Measurements from ENCODE around the gene APOL3.
"Not testable (repeated sequence)": the region's sequence is repeated elsewhere in the genome, so short reads cannot be mapped to it uniquely, and the experiment has no call there.

APOL3 gene

DNA sequence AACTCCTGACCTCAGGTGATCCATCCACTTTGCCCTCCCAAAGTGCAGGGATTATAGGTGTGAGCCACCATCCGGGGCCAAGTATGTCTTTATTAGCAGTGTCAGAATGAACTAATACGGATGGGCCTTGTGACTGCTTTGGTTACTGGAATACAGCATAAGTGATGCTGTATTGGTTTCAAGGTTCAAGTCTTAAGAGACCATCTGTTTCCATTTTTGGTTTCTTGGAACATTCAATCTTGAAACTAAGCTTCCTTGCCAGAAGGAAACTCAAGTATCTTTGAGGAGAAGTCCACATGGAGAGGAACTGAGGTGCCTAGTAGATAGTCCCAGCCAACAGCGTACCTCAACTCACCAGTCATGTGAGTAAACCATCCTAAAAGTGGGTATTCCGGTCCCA is 58.8 kb downstream of the APOL3 start:
- no peaks in the 10 kb centered on the region for H3K27me3 ChIP-seq
- no peaks in the 10 kb centered on the region for H3K4me1 ChIP-seq
- TF ChIP-seq, protein P1, sequence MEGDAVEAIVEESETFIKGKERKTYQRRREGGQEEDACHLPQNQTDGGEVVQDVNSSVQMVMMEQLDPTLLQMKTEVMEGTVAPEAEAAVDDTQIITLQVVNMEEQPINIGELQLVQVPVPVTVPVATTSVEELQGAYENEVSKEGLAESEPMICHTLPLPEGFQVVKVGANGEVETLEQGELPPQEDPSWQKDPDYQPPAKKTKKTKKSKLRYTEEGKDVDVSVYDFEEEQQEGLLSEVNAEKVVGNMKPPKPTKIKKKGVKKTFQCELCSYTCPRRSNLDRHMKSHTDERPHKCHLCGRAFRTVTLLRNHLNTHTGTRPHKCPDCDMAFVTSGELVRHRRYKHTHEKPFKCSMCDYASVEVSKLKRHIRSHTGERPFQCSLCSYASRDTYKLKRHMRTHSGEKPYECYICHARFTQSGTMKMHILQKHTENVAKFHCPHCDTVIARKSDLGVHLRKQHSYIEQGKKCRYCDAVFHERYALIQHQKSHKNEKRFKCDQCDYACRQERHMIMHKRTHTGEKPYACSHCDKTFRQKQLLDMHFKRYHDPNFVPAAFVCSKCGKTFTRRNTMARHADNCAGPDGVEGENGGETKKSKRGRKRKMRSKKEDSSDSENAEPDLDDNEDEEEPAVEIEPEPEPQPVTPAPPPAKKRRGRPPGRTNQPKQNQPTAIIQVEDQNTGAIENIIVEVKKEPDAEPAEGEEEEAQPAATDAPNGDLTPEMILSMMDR (IDR thresholded peaks at IDR 0.05), result no peak
- H3K9me3 ChIP-seq, result no peaks in the 10 kb centered on the region
- no peak overlapping the region for H3K4me3 ChIP-seq
- intact Hi-C loops (cut with DNase I; ENCODE audit: low total_unique reads), result no loop called here
- no peak overlapping the region for H3K27ac ChIP-seq
- no peaks in the 10 kb centered on the region for H3K36me3 ChIP-seq
- no peak for DNase-seq

DNA sequence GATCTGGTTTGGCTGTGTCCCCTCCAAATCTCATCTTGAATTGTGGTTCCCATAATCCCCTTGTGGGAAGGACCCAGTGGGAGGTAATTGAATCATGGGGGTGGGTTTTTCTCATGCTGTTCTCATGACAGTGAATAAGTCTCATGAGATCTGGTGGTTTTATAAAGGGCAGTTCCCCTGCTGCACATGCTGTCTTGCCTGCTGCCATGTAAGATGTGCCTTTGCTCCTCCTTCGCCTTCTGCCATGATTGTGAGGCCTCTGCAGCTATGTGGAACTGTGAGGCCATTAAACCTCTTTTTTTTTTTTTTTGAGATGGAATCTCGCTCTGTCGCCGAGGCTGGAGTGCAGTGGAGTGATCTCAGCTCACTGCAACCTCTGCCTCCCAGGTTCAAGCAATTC is 59.6 kb downstream of the APOL3 start:
- intact Hi-C loops (cut with DNase I; ENCODE audit: low total_unique reads); H3K4me1 ChIP-seq; H3K27ac ChIP-seq; H3K4me3 ChIP-seq; H3K9me3 ChIP-seq; H3K27me3 ChIP-seq; DNase-seq; H3K36me3 ChIP-seq: not testable (repeated sequence)

DNA sequence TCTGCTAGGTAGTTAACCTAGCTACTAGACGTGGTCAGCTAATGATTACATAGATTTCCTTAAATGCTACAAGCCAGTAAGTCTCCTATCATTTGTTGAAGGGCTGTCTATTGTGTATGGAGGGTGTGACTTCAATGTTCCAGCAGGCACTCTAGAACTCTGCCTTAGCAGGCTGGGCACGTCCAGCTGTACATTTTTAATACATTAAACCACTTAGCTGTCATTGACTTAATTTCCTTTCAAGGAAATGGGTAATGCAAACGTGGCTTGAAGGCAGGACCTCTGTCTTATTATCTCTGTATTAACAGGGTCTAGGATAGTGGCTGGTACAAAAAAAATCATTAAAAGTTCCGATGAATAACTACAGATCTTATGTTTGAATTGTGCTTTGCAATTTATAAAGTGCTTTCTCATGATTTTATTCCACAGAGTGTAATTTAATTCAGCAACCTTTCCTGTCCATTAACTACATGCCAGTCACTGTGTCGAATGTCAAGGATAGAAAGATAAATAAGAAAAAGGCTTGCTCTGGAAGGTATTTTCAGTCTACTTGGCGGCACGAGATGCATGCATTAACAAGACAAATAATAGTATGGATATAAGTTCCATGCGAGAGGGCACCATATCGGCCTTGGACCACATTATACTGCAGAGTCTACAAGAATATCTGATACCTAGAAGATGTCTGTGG is 60.3 kb downstream of the APOL3 start:
- no peaks in the 10 kb centered on the region for H3K27me3 ChIP-seq
- TF ChIP-seq, protein P1 (IDR thresholded peaks at IDR 0.05), result no peak
- no peak overlapping the region for H3K4me3 ChIP-seq
- DNase-seq, result no peak
- H3K27ac ChIP-seq, result no peak overlapping the region
- H3K9me3 ChIP-seq, result no peaks in the 10 kb centered on the region
- H3K36me3 ChIP-seq, result no peaks in the 10 kb centered on the region
- no peaks in the 10 kb centered on the region for H3K4me1 ChIP-seq
- intact Hi-C loops (cut with DNase I; ENCODE audit: low total_unique reads), result no loop called here

DNA sequence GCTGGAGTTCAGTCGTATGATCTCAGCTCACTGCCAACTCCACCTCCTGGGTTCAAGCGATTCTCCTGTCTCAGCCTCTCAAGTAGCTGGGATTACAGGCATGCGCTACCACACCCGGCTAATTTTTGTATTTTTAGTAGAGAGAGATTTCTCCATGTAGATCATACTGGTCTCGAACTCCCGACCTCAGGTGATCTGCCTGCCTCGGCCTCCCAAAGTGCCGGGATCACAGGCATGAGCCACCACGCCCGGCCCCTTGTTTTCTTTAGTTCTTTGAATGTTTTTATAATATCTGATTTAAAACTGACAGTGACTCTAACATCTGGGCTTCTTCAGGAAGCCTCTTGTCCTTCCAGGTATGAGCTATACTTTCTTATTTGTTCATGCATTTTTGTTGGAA is 61.0 kb downstream of the APOL3 start:
- H3K9me3 ChIP-seq; H3K27ac ChIP-seq; H3K4me3 ChIP-seq; H3K36me3 ChIP-seq; intact Hi-C loops (cut with DNase I; ENCODE audit: low total_unique reads); H3K27me3 ChIP-seq; H3K4me1 ChIP-seq: not testable (repeated sequence)
- DNase-seq, result peak in 1 of 2 donors; percentile 23

DNA sequence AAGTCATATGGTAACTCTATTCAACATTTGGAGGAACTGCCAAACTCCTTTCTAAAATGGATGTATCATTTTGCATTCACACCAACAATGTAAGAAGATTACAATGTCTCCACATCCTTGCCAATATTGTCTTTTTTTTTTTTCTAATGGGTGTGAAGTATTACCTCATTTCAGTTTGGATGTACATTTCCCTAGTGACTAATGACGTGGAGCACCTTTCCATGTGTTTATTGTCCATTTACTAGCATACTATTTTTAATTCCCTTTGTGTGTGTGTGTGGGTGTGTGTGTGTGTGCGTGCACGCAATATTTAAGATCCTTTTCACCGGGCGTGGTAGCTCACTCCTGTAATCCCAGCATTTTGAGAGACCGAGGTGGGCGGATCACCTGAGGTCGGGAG is 62.7 kb downstream of the APOL3 start:
- Histone ChIP-seq H3K4me3 (no peak overlapping the region), H3K4me1 (no peaks in the 10 kb centered on the region), H3K36me3 (no peaks in the 10 kb centered on the region), H3K27ac (no peak overlapping the region), H3K9me3 (no peaks in the 10 kb centered on the region), H3K27me3 (no peaks in the 10 kb centered on the region)
- intact Hi-C loops (cut with DNase I; ENCODE audit: low total_unique reads), result no loop called here
- TF ChIP-seq, protein P1 (IDR thresholded peaks at IDR 0.05), result no peak
- no peak for DNase-seq

DNA sequence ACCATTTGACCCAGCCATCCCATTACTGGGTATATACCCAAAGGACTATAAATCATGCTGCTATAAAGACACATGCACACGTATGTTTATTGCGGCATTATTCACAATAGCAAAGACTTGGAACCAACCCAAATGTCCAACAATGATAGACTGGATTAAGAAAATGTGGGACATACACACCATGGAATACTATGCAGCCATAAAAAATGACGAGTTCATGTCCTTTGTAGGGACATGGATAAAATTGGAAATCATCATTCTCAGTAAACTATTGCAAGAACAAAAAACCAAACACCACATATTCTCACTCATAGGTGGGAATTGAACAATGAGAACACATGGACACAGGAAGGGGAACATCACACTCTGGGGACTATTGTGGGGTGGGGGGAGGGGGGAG is 69.8 kb downstream of the APOL3 start:
- H3K27me3 ChIP-seq; H3K36me3 ChIP-seq; H3K4me1 ChIP-seq; H3K9me3 ChIP-seq; DNase-seq; H3K4me3 ChIP-seq; intact Hi-C loops (cut with DNase I; ENCODE audit: low total_unique reads); H3K27ac ChIP-seq: not testable (repeated sequence)

Data from tibial artery (tissue), 4 donors.